ENCODE results near the gene SRSF3.
A peak's percentile ranks its signal among the peaks of the same experiment; 100 is the strongest.
"Not testable (repeated sequence)": the region's sequence is repeated elsewhere in the genome, so short reads cannot be mapped to it uniquely, and the experiment has no call there.

Gene SRSF3

DNA sequence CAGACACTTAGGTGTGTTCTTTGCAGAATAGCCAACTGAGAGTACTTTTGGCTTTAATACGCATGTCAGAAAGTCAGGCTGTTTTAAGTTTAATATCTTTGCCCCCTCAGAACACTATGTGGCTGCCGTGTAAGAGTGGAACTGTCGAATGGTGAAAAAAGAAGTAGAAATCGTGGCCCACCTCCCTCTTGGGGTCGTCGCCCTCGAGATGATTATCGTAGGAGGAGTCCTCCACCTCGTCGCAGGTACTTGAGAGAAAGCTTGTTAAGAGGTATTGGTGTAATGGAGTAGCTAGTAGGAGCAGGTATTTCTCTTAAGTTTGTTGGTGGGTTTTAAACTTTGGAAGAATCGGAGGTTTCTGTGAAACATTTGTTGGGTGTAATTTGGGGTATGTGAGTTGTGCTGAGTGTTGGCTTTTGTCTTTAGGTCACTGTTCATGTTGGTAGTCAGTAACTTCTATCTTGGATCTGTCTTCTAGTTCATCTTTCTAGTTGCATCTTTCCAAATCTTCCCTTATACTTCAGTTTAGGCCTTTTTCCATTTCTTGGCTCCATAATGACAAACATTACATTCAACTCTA, 4.7 kb downstream of the SRSF3 start:
- no peak for DNase-seq
- intact Hi-C loops (cut with DNase I): no loop called here

DNA sequence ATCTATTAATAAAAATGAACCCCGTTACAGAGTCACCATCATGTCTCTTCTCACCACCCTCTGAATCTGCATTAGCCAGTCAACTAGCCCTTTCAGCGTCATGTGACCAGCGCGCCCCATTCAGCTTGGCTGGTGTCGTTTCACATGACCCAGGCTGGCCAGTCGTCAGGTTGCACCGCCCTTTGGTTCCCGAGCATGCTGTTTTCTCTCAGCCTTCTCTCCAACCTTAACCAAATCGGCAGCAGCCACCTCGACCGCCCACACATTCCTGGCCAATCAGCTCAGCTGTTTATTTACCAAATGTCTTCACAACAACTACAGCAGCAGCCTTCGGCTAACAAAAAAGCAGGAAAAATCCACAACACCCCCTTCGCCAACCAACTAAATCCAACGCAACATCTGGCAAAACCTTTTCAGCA, 5.6 kb downstream of the SRSF3 start:
- intact Hi-C loops (cut with DNase I): no loop called here
- DNase-seq: peak in 30 of 42 donors; percentile 23 to 74 (median 45)

DNA sequence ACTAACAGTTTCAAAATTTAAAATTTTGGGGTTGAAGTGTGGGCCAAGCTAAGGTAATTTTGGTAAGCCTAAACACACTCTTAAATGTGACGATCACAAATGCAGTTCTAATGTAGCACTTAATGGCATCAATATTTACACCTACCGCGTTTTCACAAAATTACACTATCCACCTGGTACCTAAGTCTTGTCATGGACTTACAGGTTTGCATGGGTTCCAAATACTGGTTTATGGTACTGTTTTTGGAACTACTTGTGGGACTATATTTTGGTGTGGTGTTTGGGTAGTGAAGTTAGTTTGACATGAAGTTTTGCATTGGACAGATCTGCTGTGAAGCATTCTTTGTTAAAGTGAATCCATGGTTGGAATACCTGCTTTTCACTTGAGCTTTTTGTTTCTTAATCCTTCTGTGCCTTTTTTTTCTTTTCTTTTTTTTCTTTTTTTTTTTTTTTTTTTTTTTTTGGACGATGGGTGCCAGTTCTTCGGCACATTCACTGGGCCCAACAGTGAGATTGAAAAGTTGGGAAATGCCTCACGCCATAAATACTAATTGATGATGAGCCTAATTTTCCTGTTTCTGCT, 6.5 kb downstream of the SRSF3 start:
- intact Hi-C loops (cut with DNase I): no loop called here
- DNase-seq: no peak

DNA sequence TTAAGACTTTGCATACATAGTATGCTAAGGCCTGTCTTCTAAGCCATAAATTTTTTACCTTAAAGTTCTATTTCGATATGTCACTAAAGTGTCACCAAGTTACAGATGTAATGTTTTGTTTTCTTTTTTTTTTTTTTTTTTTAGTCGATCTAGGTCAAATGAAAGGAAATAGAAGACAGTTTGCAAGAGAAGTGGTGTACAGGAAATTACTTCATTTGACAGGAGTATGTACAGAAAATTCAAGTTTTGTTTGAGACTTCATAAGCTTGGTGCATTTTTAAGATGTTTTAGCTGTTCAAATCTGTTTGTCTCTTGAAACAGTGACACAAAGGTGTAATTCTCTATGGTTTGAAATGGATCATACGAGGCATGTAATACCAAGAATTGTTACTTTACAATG, 7.7 kb downstream of the SRSF3 start:
- DNase-seq; intact Hi-C loops (cut with DNase I): not testable (repeated sequence)

DNA sequence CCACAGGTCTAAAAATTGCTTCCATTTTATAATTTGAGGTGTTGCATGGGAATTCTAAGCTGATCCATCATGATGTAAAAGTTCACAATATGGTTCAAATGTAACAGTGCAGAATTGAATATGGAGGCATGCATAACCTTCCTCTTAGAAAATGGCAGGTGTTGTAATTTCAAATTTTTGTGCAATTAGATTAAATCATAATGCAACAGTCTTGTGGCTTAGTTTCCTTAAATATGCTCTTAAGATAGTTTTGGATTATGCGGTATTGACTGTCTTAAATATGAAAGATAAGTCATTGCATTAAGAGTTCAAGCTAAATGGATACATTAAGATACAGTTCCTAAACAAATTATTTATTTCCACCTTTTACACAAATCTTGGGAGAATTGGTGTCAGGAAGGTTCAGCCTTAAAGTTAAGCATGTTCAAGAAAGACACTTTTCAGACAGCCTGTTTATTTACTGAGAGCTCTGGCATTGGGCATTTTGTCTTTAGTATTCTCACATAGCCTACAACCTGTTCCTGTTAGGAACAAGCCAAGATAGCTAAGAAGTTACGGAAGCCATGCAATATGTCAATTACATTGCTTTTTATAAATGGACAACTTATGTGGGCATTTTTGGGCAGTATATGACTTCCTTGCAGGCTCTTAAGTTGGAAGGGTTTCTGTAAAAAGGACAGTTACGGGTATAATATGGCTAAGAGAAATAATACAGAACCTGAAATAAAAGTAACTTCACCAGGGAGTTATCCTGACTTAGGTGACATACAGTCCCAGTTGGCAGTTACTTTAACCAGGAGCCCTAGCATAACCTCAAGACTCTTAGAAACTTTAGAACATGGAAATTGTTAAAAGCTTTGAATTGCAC, 9.3 kb downstream of the SRSF3 start:
- DNase-seq: no peak
- intact Hi-C loops (cut with DNase I): no loop called here

DNA sequence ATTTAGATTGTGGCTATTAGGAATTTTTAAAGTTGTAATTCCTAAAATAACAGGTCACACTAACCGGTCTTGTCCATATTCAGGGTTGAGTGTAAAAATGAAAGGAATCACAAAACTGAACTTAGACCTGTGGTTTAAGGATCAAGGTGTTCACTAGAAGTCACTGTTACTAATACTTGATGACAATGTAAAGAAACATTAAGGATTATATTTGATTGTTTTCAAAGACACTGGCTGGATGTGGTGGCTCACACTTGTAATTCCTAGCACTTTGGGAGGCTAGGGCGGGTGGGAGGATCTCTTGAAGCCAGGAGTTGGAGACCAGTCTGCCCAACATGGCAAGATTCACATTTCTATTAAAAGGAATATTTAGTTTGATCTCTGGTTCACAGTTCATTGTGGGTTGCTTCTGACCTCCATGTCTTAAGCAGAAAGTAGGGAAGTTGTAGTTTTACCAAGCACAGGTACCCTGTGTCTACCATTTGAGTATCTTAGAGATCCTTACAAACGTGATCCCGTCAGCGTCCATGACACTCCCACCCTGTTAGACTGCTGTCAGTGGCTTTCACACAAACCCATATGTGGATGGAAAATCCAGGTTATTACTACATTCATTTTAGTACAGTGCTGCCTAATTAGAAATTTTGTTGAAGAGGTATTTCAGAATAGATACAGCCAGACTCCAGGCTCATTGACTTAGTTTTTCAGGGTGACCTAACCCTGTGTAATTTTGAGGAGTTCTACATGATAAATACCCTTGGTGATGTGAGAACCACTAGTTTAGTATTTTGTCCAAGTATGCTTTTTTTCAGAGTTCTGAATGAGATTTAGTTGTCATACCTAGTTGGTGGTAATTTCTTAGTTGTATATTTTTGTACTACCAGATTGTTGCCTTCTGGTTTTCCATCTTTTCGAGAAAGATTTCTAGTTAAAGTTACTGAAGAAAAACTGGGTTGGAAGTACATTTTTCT, 10.2 kb downstream of the SRSF3 start:
- DNase-seq: peak in 1 of 42 donors; percentile 14
- intact Hi-C loops (cut with DNase I): no loop called here

DNA sequence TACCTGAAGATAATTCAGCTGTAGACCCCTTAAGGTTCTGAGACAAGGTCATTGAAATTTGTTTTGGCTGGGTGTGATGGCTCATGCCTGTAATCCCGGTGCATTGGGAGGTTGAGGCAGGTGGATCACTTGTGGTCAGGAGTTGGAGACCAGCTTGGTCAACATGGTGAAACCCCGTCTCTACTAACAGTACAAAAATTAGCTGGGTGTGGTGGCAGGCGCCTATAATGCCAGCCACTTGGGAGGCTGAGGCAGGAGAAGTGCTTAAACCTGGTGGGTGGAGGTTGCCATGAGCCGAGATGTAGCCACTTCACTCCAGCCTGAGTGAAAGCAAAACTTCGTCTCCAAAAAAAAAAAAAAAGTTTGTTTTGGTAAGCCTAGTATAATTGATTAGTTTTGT, 11.0 kb downstream of the SRSF3 start:
- DNase-seq: peak in 3 of 42 donors; percentile 8 to 27 (median 14)

DNA sequence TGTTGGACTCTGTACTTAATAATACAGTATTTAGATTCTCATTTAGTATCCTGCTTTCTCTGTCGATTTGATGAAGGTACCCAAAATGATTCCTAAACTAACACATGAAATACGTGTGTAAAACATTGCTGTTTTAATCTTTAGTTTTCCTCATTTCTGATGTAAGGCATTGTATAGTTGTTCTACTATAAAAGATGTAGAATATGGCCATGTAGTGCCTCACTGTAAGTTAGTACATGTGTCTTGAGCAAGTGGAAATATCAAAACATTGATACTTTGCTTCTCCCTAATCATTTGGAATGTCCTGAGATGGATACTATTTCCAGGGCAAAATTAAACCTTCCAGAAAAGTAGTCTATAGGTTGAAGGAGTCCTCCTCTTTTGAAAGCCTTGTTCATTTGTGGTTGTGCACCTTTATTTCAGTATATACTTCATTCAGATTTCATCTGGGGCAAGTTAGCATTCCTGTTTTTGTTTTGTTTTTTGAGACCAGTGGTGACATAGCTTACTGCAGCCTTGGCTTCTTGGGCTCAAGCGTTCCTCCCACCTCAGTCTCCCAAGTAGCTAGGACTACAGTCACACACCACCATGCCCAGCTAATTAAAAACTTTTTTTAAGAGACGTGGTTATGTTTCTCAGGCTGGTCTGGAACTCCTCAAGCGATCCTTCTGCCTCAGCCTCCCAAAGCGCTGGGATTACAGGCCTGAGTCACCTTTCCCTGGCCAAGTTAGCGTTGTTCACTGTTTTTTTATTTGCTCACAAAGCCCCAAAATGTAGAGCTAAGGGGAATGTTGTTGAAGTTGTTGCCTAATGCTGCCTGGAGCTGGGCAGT, 11.6 kb downstream of the SRSF3 start:
- peak in 1 of 42 donors; percentile 8 for DNase-seq

More for the DNA sequence above, 11.0 kb downstream of the SRSF3 start:
- intact Hi-C loops (cut with DNase I): no loop called here

DNA sequence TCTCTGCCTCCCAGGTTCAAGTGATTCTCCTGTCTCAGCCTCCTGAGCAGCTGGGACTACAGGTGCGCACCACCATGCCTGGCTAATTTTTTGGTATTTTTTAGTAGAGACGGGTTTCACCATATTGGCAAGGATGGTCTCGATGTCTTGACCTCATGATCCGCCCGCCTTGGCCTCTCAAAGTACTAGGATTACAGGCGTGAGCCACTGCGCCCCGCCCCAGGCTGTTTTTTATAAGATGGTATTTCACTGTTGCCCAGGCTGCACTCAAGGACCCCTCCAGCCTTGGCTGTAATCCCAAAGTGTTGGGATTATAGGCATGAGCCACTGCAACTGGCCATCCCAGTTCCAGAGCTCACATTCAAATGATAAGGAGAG, 13.1 kb downstream of the SRSF3 start:
- intact Hi-C loops (cut with DNase I): not testable (repeated sequence)
- DNase-seq: peak in 5 of 42 donors; percentile 9 to 29 (median 20)

More for the DNA sequence above, 11.6 kb downstream of the SRSF3 start:
- intact Hi-C loops (cut with DNase I): no loop called here

DNA sequence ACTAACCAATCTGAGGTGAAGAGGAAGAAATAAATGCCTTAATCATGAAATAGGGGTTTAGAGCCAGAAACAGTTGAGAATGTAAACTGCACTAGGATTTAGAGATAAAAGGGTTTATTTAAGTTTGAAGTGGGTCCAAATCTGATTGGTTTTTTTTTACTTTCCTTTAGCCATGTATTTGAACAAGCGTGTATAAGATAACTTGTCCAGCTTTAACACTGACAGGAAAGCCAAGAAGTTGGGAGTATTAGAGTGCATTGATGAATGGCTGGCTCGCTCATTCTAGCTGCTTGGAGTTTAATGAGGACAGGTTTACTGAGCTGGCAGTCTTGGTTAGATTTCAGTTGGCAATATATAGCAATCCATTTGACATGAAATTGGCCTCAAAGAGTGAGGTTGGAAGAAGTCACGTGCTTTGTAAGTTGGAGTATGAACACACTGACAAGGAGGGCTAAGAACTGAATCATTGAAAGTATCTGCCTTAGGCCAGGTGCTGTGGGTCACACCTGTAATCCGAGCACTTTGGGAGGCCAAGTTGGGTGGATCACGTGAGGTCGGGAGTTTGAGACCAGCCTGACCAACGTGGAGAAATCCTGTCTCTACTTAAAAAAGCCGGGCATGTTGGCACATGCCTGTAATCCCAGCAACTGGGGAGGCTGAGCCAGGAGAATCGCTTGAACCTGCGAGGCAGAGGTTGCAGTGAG, 13.7 kb downstream of the SRSF3 start:
- intact Hi-C loops (cut with DNase I): no loop called here
- peak in 4 of 42 donors; percentile 4 to 24 (median 18) for DNase-seq

DNA sequence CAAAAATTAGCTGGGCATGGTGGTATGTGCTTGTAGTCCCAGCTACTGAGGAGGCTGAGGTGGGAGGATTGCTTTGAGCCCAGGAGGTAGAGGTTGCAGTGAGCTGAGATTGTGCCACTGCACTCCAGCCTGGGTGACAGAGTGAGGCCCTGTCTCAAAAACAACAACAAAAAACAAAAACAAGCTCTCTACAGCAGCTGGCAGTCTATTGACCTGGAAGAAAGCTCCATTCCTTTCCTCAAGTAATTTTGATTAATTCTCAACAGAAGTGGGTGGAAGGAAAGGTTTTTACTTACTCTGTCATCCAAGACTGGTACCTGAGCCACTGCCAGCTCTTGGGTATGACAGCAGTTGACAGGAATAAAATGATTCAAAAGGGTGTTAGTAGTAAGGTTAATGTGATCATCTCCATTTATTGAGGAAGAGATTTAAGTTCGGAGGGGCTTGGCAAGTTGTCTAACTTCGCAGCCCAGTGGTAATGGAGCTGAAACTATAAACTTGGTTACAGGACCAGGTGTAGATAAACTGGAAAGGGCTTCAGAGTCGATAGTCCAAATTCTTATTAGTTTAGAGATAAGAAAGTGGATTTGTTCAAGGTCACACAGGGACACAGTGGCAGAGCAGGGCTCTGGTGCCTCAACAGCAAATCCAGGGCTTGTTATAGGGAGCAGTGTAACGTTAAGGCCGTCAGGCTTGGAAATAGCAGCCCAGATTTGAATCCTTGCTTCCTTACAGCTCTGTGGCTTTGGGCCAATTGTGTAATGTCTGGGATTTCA, 14.8 kb downstream of the SRSF3 start:
- peak in 6 of 42 donors; percentile 2 to 43 (median 18) for DNase-seq
- intact Hi-C loops (cut with DNase I): no loop called here

DNA sequence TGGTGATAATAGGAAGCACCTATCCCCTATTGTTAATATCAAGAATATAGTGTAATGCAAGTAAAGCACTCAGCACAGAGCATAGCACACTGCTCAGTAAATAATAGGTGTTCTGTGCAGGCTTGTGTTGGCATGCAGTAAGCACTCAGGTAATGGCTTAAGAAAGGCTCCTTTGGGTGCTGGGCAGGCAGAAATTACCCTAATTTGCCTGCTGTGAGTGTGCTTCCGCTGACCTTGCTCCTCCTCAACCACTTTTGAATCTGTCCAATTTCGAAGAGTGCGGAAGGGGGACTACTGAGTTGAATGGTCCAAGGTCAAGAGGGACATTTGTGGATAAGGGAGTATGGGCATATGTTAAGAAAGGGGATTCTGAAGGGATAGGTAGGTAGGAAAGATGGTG, 15.4 kb downstream of the SRSF3 start:
- DNase-seq: peak in 2 of 42 donors; percentile 1 to 2
- intact Hi-C loops (cut with DNase I): no loop called here

DNA sequence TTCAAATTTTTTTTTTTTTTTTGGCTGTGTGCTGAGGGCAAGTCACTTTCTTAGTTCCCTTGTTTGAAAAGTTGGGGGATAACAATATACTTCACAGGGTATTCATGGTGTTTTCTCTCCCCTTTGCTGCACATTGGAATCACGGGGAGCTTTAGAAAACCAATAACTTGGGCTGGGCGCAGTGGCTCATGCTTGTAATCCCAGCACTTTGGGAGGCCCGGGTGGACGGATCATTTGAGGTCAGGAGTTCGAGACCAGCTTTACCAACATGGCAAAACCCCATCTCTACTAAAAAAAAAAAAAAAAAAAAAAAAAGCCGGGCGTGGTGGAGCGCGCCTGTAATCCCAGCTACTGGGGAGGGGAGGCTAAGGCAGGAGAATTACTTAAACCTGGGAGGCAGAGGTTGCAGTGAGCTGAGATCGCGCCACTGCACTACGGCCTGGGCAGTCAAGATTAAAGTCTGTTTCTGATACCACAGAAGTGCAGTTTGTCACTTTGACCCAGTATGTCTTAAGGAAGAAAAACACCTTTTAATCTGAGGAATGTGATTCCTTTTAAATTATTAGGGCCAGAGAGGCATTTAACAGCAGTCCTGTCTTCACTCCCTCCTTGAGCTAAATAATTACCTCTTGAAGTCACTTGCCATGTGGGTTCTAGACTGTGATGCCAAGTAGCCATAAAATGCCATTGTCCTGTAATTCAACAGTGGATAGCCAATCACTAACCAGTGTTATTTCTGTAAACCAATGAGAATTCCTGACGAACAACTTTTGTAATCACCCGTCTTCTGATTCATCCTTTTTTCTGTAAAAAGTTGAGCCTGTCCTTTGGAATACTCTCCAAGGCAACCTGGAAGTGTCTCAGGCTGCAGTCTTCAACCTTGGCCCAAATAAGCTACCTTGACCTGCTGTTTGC, 16.1 kb downstream of the SRSF3 start:
- intact Hi-C loops (cut with DNase I): no loop called here
- DNase-seq: peak in 7 of 42 donors; percentile 8 to 33 (median 11)

DNA sequence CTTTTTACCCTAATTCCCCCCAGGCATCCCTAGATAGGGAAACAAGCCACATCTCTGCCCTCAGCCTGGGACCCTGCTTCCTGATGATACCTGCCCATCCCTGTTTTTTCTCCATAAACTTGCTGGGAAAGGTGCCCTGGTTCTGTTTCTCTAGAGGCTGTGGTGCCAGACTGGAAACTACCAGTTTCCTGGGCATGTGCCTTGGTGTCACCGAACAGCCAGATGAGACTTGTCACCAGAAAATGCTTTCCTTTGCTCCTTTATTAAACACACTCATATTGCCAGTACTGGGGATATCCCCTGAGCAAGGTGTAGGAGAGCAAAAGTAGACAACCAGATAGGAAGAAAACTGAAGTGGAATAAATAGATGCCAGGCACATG, 16.8 kb downstream of the SRSF3 start:
- intact Hi-C loops (cut with DNase I): no loop called here
- DNase-seq: peak in 4 of 42 donors; percentile 1 to 23 (median 10)

DNA sequence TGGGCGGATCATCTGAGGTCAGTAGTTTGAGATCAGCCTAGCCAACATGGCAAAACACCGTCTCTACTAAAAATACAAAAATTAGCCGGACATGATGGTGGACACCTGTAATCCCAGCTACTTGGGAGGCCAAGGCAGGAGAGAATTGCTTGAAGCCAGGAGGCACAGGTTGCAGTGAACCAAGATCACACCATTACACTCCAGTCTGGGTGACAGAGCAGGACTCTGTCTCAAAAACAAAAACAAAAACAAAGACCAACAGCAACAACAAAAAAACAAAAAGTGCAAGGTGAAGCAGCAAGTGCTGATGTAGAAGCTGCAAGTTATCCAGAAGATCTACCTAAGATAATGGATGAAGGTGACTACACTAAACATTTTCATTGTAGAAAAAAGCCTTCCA, 17.5 kb downstream of the SRSF3 start:
- intact Hi-C loops (cut with DNase I): not testable (repeated sequence)
- peak in 4 of 42 donors; percentile 1 to 30 (median 8) for DNase-seq
